ENCODE results near the gene LCN6. TPM values are rescaled to one million over a fixed set of nuclear protein-coding genes. Genes with fewer than 3 reads are reported as not detected.

Gene LCN6
- polyA plus RNA-seq, 10 donors = 0.33 TPM; not detected in 9

DNA sequence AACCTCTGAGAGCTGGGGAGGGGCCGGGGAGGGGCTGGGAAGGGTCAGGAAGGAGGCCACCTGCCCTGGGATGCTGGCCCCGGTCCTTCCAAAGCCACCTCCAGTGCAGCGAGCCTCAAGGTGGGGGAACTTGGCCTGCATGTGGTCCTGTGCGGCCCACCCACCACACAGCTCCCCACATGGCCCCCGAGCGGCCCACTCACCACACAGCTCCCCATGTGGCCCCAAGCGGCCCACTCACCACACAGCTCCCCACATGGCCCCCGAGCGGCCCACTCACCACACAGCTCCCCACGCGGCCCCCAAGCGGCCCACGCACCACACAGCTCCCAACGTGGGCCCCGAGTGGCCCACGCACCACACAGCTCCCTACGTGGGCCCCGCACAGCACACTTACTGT is 3.6 kb downstream of the LCN6 start:
- DNase-seq = no peak

DNA sequence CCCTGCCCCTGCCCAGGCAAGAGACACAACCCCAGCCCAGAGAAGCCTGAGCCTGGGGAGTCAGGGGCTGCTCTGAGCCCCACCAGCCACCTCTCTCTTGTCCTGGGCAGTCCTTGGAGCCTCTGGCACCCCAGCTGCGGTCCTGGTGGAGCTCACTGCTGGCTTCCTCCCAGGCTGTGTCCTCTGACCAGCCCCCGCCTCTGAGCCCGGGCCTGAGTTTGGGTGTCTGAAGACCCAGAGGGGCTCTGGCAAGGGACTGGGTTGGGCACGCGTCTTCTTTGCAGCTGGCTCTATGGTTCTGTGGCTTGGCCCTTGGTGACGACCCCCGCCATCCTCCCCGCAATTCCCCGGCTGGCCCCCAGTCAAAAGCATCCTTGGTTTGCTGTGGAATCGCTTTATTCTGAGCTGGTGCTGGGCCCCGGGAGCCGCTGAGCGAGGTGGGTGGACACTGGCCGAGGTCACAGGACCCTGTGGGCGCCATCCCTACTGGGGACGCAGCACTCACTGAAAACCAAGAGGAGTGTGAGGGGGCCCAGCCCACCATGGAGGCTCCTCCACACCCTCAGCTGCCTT is 4.6 kb downstream of the LCN6 start:
- no peak for DNase-seq

DNA sequence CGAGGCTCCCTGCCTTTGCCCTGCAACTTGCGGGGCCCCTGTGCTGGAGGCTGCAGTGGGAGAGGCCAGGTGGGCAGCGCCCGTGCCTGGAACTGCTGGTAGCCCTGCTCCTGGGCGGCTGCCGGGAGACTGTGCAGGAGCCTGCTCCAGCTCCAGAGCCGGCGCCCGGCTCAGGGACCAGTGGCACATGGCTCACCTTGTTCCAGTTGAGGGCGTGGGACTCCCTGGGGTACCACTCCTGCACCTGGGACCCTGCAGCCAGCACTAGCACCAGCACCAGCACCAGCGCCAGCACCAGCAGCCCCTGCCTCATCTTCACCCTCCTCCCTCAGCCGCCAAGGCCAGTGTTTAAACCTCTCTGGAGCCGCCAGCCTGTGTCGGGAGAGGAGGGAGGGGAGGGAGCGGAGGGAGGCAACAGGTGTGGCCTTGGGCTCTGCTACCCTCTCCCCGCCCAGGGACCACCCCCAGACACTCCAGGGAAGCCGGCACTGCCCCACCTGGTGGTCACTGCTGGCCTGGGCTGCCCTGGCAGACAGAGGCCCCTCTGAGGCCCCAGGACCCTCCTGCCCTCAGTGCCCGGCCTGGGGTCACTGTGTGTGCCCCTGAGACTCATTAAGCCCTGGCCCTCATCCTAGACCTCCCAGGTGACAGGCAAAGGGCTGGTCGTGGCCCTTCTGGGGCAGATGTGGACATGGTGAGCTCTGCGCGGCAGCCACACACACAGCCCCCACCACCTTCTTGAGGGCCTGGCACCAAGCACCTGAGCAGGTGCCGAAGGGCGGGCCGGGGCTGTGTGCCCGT is 5.5 kb downstream of the LCN6 start, which contains the start of gene LCN10:
LCN10 (minus strand) TSS at position 350 of the 801 bp plus-strand sequence; CDS start at position 313, 37 bp downstream.
- no peak for DNase-seq

DNA sequence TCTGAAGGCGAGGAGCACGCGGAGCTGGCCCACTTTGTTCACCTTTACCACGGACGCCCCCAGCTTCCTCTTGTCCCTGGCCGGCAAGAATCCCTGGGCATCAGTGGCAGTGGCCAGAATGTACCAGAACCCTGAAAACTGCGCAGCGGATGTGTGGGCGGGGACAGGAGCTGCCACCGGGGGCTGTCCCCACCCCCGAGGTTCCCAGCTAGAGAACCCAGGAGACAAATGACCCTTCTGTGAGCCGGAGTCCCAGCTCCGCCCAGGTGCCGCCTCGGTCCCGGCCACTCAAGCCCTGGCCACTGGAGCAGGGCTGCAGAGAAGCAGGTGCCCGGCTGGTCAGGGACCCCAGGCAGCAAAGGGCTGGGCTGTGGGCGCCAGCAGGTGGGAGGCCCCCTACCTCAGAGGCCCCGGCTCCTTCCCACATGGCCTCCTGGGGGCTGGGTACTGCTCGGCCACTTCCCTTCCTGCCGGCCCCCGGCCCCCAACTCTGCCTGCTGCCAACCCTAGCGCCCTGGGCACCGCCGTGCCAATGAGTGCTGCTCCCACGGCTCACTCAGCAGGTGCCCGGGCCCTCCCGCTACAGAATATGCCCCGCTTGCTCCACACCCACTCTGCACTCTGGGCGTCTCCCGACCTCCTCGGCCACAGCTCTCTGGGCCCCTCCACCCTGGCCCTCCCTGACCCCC is 6.3 kb downstream of the LCN6 start:
- DNase-seq = no peak

DNA sequence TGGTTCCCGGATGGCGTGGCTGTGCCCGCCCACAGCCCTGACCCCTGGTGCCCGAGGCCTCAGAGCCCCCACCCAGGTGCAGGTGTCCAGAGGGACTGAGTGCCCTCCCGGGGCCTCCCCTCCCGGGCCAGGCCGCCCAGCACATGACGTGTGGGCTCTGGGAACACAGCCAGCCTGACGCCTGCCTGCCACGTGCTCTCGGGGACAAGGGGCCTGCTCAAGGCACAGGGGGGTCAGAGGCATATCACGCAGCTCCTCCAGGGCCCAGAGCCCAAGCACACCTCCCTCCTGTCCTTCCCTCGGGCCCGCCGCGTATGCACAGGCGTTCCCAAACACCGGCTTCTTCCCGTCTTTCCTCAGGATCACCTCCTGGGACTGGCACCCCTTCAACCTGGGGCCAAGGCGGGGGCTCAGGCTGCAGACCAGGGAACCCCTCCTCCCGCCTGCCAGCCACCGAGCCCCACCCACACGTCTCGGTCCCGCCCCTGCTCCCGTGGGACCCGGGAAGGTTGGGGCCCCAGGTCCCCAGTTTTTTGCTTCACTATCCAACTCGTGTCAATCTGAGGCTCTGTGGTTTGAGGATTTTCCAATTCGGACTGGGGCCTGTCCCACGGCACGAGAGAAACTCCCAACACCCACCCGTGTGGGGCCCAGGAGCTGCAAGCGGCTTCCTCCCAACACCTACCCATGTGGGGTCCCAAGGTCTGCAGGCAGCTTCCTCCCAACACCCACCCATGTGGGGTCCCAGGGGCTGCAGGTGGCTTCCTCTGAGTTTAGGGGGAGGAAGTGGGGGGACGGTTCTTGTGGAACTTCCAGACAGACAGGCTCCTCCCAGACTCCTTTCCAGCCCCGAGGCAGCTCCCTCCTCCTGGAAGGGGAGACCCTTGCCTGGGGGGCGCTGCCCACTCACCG is 7.1 kb downstream of the LCN6 start:
- peak in 1 of 3 donors; percentile 53 for DNase-seq

DNA sequence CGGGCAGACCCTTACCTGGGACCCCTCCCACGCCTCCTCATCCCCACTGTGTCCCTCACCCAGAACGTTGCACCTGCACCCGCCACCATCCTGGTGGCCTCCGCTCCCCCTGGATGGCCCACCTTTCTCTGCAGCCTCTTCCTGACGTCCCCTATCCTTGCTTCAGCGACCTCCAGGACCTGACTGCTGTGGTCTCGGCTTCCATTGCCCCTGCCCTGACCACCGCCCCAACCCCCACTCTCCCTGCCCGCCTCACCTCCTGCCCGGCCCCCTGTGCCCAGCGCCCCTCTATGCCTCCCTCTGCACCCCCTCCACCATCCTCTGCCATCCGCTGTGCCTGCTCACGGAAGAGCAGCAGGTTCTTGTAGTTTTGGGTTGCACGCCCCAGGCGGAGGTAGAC is 7.8 kb downstream of the LCN6 start:
- DNase-seq = no peak

DNA sequence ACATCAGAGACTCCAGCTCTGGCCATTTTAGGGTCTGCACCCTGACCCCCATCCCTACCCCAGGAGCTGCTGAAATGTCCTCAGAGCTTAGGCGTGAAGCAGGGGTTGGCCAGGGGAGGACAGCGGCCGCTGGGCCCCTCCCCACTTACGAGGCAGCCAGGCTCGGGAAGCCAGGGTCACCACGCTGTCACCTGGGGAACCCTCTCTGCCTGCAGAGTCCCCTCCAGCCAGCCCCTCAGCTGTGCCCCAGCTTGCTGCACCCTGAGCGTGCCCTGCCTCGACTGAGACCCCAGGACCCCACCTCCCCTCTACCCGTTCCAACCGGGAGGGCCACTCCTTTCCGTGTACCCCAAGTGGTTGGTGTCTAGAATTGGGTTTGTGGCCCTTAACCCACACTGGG is 8.3 kb downstream of the LCN6 start:
- DNase-seq = no peak

DNA sequence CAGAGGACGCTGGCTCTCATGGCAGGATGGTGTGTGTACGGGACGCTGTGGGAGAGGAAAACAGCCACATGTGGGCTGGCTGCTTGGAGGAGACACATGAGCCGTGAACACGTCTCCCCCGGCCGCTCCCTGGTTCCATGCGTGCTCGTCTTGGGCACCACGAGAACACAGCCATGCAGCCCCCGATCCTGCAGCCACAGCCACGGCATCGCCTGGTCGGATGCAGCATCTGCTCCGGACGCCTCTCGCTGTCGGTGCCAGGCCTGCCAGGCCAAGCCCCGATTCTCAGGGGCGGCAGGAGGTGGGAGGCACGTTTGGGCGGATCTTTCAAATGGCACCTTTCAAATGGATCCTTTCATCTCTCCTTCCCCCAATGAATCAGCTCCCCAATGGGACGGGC is 8.8 kb downstream of the LCN6 start:
- DNase-seq = no peak

DNA sequence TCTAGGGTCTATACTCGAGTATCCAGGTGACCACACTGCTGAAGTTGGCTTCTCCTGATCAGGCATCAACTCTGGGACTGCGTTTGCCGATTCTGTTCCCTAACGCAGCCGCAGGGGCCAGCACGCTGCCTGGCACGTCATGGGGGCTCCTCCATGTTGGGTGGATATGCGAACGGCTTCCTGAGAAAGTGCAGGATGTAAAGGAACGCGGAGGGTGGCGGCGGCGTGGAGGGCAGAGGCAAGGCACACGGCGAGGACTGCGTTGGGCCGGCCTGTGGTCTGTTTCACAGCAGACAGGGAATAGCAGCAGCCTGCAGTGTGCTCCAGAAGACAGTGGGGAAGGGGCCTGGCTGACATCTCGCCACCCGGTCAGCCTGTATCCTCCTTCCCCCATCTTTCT is 9.4 kb downstream of the LCN6 start:
- DNase-seq = no peak

DNA sequence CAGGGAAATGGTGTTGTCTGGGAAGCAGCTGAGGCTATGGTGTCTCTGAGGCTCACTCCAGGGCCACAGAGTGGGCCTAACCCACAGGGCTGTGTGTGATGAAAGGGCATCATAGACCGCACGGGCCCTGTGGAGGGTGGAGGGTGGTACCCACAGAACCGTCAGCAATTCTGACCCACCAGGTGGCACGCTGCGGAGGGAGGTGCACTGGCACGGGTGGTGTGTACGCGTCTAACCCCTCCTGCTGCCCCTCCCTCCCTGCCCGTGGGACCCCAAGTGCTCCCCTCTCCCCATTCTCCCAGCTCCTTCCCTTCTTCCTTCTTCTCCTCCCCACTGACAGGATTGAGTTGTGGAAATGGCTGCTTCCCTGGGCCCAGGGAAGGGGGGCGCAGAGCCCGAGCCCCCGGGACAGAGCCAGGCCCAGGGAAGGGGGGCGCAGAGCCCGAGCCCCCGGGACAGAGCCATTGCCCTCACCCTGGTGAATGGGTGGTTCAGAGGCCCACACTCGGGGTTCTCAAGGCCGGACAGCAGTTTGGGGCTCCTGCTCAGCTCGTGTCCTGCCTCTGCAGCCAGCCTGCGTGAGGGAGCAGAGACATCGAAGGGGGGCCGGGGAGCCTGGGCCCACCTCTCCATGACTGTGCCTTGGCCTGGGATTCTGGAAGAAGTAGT is 12.4 kb downstream of the LCN6 start:
- DNase-seq = no peak

DNA sequence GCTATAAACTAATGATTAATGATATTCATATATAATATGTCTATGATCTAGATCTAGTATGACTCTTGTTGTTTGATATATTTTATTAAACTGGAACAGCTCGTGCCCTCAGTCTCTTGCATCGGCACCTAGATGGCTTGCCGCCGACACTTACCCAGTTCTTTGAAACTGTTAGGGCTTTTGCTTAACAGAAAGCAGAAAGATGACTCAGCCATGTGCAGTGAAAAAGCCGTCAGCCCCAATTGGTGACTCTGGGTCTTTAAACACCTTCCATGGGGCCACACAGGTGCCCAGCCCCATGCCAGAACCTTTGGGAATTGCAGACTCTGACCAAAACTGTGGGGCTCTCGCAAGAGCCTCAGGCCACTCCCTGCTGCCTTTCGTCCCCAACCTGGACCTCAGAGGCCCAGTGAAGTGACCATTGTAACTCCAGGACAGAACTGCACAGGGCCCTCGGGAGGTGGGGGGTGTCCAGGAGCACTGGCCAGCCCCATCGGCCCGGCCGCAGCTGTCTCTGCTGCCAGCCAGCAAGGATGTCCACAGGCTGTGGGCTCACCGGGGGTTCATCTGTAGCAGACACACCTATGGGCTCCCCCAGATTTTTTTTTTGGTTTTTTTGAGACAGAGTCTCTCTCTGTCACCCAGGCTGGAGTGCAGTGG is 13.4 kb downstream of the LCN6 start:
- no peak for DNase-seq

DNA sequence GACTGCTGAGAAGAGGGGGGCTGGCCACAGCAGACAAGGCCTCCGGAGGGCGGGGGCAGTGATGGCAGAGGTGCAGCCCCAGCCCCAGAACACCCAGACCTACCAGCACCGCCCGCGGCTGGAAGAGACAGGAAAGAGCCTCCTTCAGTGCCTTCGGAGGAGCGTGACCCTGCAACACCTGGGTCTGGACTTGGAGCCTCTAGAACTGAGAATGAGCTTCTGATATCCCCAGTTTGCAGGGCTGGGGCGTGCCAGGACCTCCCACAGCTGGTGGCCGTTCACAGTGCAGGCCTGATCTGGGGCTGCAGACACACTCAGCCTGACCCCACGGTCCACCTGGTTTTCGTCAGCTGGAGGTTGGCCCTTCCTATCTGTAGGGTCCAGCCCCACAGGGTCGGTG is 14.7 kb downstream of the LCN6 start:
- DNase-seq = no peak

DNA sequence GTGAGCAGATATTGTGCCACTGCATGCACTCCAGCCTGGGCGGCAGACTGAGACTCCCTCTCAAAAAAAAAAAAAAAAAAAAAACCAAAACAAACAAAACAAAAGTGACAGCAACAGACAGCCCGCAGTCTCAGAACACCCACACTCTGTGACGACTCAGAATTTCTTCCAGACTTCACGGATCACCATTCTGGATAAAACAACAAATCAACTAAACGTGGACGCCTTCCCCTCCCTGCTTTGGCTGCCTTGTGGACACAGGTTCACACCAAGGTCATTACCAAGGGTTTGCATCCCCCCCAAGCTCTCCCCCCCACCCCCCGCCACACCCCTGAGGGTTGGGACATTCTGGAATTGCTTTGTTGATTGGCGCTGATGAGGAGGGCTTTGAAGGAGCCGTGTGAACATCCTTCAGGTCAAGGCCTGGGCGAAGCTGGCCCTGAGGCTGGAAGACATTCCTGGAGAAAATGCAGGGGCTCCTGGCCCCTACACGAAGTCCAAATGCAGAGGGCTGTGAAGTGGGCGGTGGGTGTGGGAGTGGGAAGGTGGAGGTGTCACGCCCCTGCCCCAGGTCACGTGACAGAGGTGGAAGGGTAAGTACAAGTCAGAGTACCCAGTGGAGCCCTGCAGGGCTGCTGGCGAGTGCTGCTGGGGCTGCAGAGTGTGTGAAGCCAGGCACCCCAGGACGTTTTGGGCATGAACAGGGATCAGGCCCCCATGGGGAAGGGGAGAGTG is 15.7 kb downstream of the LCN6 start:
- DNase-seq = no peak

DNA sequence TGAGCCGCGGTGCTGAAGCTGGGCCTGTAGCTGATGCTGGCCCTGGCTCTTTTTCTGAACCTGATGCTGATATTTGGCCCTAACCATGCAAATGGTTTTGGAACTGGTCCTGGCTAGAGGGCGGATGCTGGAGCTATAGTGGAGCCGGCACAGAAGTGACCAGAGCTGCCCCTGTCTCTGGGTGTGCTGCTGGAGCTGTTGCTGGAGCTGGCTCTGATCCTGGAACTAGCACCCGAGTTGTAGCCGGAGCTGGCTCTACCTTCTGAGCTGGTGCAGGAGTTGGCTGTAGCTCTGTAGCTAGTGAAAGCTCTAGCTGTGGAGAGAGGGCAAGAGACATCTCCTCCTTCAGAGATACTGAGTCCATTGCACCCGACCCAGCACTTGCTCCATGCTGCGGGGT is 18.4 kb downstream of the LCN6 start:
- no peak for DNase-seq

DNA sequence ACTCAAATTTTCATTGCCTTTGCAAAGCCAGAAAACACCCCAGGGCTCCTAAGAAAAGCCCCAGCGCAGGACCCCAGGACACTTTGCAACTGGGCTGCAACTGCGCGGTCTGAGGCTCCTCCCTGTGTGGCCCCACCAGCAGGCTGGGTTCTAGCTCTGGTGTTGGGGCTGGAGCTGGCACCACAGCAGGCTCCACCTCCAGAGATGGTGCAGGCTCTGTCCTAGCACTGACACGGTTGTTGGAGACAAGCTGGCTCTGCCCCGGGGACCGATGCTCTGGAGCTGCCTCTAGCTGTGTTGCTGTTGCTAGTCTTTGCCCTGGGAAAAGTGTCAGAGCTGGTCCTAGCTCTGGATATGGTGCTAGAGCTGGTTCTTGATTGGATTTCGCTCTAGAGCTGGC is 19.2 kb downstream of the LCN6 start:
- DNase-seq = no peak

DNA sequence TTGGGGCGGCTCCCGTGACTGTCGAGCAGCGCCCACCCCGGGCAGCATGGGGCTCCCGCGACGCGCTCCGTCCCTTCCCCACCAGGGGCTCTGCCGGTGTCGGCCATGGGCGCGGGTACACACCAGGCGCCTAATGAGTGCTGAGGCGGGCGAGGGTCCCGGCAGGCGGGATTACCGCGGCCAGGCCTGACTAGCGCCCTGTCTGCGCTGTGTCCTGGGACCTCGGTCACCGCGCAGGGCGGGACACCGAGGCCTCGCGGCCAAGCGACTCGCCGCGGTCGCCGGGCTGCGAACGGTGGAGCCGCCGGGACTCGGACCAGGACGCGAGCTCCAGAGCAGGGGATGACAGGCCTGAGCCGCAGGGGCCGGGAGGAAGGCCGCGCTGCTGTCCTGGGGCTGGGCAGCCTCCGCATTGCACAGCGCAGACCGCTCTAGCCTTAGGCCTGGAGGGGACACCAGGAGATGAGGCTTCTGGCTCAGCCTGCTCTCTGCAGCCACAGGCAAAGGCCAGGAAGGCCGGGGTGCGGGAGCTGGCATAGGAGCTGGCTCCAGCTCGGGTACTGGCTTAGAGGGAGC is 19.7 kb downstream of the LCN6 start:
- peak in 1 of 3 donors; percentile 77 for DNase-seq

DNA sequence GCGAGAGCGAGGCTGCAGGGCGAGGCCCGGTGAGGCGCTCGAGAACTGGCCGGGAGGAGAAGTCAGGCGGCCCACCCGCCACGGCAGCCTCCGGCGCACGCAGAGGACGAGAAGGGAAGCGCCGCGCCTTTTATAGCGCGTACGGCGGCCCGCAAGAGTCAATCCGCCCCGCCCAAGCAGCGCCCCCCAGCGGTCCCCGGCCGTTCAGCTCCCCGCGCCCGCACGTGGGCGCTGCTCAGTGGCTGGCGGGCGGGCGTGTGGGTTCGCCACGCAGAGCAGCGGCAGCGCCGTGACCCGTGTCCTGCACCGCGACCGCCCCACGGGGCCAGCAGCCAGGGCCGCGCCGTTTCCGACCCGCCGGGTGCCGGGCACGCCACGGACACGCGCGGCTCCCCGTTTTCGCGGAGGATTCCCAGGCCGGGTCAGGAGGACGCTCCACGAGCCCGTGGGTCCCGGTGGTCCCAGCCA is 20.2 kb downstream of the LCN6 start:
- peak; percentile 87 to 96 (median 94) for DNase-seq

DNA sequence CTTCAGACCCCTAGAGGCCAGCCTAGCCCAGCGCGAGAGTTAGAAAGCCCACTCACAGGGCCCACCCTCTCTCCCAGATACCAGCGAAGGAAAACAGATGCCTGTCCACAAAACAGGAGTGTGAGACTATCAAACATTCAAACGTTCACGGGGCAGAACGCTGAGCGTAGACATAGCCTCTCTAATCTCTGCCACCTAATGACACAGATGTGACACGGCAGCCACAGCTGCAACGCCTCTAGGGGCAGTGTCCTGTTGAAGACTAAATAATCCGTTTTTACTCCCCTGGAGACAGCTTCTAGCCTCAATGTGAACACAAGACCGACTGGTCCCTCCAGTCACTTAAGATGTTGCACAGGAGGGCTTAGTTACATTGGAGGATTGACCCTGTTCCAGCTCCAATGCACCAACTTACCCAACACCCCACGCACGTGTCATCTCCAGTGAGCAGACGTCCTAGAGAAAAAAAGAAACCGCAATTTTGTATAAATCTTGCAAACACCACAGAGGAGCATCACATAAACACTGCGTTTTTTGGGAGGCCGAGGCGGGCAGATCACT is 21.6 kb downstream of the LCN6 start:
- no peak for DNase-seq

DNA sequence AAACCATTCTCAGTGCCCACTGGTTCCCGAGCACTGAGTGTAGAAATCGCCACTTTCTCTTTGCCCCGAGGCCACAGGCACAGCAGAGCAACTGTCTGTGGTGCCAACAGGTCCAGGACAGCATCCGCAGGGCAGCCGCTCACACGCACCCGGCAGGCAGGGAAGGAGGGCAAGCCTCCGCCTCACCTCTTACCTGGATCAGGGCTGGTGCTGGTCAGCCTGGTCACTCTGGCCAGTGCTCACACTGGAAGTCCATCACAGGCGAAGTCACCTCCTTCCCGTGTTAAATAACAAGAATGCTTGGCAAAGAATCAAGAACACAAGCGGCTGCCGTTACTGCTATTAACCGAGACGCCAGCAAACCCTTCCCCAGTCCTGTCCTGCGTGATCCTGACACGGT is 22.2 kb downstream of the LCN6 start:
- DNase-seq = no peak

Data from muscle of back (tissue), 11 donors.